Measurements from ENCODE around the gene DEFB128. TPM values are rescaled to one million over a fixed set of nuclear protein-coding genes. Genes with fewer than 3 reads are reported as not detected.

The DEFB128 gene
- total RNA-seq, 3 donors from 2014 or later: not detected

DNA sequence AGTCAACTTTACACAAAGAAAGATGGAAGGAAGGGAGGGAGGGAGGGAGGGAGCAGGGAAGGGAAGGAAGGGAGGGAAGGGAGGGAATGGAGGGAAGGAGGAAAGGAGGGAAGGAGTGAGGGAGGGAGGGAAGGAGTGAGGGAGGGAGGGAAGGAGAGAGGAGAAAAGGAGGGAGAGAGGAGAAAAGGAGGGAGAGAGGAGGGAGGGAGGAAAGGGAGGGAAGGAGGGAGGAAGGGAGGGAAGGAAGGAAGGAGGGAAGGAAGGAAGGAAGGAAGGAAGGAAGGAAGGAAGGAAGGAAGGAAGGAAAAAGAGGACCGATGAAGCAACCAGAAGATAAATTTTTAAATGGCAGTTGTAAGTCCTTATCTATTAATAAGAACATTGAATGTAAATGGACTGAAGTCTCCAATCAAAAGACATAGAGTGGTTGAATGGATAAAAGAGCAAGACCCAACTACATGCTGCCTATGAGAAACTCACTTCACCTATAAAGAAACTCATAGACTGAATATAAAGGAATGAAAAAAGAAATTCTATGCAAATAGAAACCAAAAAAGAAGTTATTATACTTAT, 31.8 kb upstream of the DEFB128 start:
- intact Hi-C loops (cut with DNase I, micrococcal nuclease): no loop called here
- H3K4me1 ChIP-seq (ENCODE audit: low read depth): no peaks in the 10 kb centered on the region
- DNase-seq (no peak), ATAC-seq (no peak)
- no peak overlapping the region for H3K4me3 ChIP-seq
- TF ChIP-seq, protein P1, sequence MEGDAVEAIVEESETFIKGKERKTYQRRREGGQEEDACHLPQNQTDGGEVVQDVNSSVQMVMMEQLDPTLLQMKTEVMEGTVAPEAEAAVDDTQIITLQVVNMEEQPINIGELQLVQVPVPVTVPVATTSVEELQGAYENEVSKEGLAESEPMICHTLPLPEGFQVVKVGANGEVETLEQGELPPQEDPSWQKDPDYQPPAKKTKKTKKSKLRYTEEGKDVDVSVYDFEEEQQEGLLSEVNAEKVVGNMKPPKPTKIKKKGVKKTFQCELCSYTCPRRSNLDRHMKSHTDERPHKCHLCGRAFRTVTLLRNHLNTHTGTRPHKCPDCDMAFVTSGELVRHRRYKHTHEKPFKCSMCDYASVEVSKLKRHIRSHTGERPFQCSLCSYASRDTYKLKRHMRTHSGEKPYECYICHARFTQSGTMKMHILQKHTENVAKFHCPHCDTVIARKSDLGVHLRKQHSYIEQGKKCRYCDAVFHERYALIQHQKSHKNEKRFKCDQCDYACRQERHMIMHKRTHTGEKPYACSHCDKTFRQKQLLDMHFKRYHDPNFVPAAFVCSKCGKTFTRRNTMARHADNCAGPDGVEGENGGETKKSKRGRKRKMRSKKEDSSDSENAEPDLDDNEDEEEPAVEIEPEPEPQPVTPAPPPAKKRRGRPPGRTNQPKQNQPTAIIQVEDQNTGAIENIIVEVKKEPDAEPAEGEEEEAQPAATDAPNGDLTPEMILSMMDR (IDR thresholded peaks at IDR 0.05): no peak
- no peaks in the 10 kb centered on the region for H3K36me3 ChIP-seq (ENCODE audit: low read depth)
- H3K9me3 ChIP-seq: no peaks in the 10 kb centered on the region

DNA sequence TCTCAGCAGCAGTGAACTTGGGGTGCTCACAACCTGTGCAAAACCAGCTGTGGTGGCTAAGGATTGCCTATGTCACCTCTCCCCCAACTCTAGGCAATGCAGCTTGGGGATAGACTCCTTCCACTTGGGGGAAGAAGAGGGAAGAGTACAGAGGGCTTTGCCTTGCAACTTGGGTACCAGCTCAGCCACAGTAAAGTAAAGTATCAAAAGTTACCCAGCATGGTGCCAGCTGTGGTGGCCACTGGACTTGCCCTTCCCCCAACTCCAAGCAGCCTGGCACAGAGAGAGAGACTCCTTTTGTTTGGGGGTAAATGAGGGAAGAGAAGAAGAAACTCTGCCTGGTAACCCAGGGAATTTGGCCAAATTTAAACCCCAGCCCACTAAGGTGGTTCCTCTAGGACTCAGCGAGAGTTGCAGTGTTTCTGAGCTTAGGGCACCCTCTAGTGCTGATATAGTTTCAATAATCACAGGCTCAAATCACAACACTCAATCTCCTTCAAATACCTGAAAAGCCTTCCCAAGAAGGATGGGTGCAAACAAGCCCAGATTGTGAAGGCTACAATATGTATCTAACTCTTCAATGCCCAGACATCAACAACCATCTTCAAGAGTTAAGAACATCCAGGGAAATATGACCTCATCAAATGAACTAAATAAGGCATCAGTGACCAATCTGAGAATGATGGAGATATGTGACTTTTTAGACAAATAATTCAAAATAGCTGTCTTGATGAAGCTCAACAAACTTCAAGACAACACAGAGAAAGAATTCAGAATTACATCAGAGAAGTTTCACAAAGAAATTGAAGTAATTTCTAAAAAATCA, 30.0 kb upstream of the DEFB128 start:
- no peak overlapping the region for H3K4me3 ChIP-seq
- intact Hi-C loops (cut with DNase I, micrococcal nuclease): no loop called here
- DNase-seq (no peak), ATAC-seq (no peak)
- no peaks in the 10 kb centered on the region for H3K4me1 ChIP-seq (ENCODE audit: low read depth)
- TF ChIP-seq, protein P1 (IDR thresholded peaks at IDR 0.05): no peak
- H3K9me3 ChIP-seq: no peaks in the 10 kb centered on the region
- H3K36me3 ChIP-seq (ENCODE audit: low read depth): no peaks in the 10 kb centered on the region

DNA sequence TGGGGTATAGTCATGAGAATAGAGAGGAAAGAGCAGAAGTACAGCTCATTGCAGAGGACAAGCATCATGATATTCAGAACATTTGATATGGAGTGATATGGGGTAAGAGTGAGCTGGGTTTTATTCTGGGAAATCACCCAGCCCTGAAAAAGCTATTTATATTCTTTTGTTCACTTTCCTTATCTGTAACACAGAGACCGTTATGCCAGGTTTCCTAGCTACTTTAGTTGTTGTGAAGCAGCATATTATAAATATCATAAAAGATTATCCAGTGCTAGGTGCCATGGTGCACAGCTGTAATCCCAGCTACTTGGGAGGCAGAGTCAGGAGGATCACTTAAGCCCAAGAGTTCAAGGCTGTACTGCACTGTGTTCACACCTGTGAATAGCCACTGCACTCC, 27.8 kb upstream of the DEFB128 start:
- Histone ChIP-seq H3K9me3 (no peaks in the 10 kb centered on the region), H3K4me1 (ENCODE audit: low read depth) (no peaks in the 10 kb centered on the region), H3K36me3 (ENCODE audit: low read depth) (no peaks in the 10 kb centered on the region), H3K4me3 (no peak overlapping the region)
- DNase-seq (no peak), ATAC-seq (no peak)
- intact Hi-C loops (cut with DNase I, micrococcal nuclease): no loop called here
- TF ChIP-seq, protein P1 (IDR thresholded peaks at IDR 0.05): no peak

DNA sequence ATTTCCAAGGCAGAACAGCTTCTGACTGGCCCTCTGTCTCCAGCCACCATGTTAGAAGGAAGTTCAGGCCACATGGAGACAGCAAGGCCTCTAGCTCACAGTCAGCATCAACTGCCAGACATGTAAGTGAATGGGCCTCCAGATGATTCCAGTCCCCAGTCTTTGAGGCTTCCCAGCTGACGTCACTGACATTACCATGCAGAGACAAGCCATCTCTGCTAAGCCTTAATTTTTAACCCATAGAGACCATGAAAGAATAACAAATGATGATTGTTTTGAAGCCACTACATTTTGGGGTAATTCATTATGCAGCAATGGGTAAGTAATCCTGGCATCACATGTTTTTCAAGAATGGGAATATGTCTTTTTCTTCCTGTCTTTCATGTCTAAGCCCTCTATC, 26.3 kb upstream of the DEFB128 start:
- no peaks in the 10 kb centered on the region for H3K9me3 ChIP-seq
- ATAC-seq (no peak), DNase-seq (no peak)
- intact Hi-C loops (cut with DNase I, micrococcal nuclease): no loop called here
- H3K36me3 ChIP-seq (ENCODE audit: low read depth): no peaks in the 10 kb centered on the region
- TF ChIP-seq, protein P1 (IDR thresholded peaks at IDR 0.05): no peak
- no peak overlapping the region for H3K4me3 ChIP-seq
- no peaks in the 10 kb centered on the region for H3K4me1 ChIP-seq (ENCODE audit: low read depth)

DNA sequence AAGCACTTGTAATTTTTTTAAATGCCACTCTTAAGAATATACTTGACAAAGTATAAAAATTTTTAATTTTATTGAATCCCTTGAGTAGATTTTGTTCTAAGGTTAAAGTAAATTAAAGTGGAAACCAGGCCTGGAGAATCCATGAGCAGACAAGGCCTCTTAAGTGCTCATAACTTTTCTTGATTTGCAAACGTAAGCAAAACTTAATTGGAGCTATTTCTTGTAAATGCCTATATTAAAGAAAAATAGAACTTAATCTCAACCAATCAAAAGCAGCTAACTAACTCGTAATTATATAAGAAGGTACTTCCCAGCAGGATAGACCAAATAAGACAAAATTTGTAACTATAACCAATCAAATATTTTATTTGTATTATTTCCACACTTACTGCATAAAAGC, 24.9 kb upstream of the DEFB128 start:
- Histone ChIP-seq H3K4me3 (no peak overlapping the region), H3K4me1 (ENCODE audit: low read depth) (no peaks in the 10 kb centered on the region), H3K9me3 (no peaks in the 10 kb centered on the region), H3K36me3 (ENCODE audit: low read depth) (no peaks in the 10 kb centered on the region)
- DNase-seq: no peak
- ATAC-seq: no peak
- TF ChIP-seq, protein P1 (IDR thresholded peaks at IDR 0.05): no peak
- intact Hi-C loops (cut with DNase I, micrococcal nuclease): no loop called here

Measured in mucosa of descending colon (tissue), 3 donors.